Peyer's patch (tissue), 4 donors: ENCODE data around the gene PAEP. TPM values are rescaled to one million over a fixed set of nuclear protein-coding genes. Genes with fewer than 3 reads are reported as not detected.
A peak's percentile ranks its signal among the peaks of the same experiment; 100 is the strongest.

ENCODE experiments used
- DNase-seq, 3 donors: peaks; one replicate each; pipeline ENCODE4 v3.0.0-alpha.2; 2017 to 2019
- H3K27ac ChIP-seq, 4 donors: fragments of 200-600 bp; sonication (generic); one replicate each; pipeline ENCODE4 v1.5.1; 2016 to 2019
- H3K27me3 ChIP-seq, 2 donors: fragments of 200-600 bp; sonication (generic); one replicate each; pipeline ENCODE4 v1.5.1; 2019
- H3K36me3 ChIP-seq, 3 donors: fragments of 200-600 bp; sonication (generic); one replicate each; pipeline ENCODE4 v1.5.1; 2016 to 2019
- H3K4me1 ChIP-seq, 4 donors: fragments of 200-600 bp; sonication (generic); one replicate each; pipeline ENCODE4 v1.5.1; 2016 to 2019
- H3K4me3 ChIP-seq, 4 donors: fragments of 200-600 bp; sonication (generic); 1 replicate in 3 of 4; 2 replicates in 1 of 4; pipeline ENCODE4 v1.5.1; 2016 to 2019; ENCODE audit warnings: mild to moderate bottlenecking in 1 of 4
- H3K9me3 ChIP-seq, 4 donors: fragments of 200-600 bp; sonication (generic); one replicate each; pipeline ENCODE4 v1.5.1; 2016 to 2019; ENCODE audit warnings: mild to moderate bottlenecking in 1 of 4
- POLR2A ChIP-seq, 2 donors: fragments of 450-650 bp; IDR thresholded peaks; one replicate each; pipeline ENCODE4 v1.5.1; 2017; ENCODE audit warnings: antibody characterized with exemption in 2 of 2, mild to moderate bottlenecking in 2 of 2, moderate library complexity in 2 of 2
- total RNA-seq, 4 donors: library from RNA; depleted of rRNA; stranded (reverse); fragments of >200 nt; gene quantifications; one replicate each; pipeline ENCODE4 v1.1.0, GENCODE V29; 2016
- TF ChIP-seq, protein P1 (sequence below), 6 experiments: fragments of 450-650 bp in 4 of 6; fragments of 200-600 bp in 2 of 6; sonication (generic) in 1 of 6; IDR thresholded peaks; one replicate each; pipeline ENCODE4 v1.5.1; 2017 to 2019; ENCODE audit warnings: antibody characterized with exemption in 6 of 6, mild to moderate bottlenecking in 3 of 6, moderate library complexity in 1 of 6

Gene PAEP
- total RNA-seq, 4 donors from 2014 or later, result not detected

GRCh38 chr9:135515083-135515951 is 46.2 kb upstream of the PAEP start:
- peak in 1 of 3 donors; percentile 37 for DNase-seq

DNA sequence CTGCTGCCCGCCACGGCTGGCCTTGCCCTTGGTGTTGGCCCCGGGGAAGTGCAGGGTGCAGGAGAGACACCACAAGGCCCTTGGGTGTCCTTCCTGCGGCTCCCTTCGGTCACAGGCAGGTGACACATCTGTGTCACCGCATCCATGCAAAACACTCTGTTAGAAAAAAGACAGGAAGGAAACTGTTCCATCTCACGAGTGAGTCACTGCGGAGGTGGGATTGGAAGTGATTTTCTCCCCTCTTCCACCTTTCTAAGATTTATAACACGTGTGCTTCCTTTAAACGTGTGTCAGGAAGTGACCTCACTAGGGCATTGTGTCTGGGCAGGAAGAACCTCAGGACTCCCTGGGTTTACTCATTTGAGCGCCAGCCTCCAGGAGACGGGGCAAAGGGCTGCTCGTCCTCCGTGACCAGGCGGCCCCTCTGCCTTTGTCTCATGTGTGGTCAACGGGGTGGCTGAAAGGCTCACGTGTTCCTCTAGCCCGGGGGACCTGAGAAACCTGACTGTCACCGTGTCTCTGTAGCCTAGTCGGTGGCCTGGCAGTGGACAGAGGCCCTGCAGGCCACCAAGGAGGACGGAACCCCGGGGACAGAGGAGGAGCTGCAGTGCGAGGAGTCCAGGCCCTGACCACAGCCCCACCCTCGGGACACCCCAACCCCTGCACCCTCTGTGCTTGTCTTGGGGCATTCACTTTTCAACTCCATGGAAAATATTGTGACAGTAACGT is 45.3 kb upstream of the PAEP start:
- no peak for TF ChIP-seq POLR2A (IDR thresholded peaks at IDR 0.05)
- TF ChIP-seq, protein P1, sequence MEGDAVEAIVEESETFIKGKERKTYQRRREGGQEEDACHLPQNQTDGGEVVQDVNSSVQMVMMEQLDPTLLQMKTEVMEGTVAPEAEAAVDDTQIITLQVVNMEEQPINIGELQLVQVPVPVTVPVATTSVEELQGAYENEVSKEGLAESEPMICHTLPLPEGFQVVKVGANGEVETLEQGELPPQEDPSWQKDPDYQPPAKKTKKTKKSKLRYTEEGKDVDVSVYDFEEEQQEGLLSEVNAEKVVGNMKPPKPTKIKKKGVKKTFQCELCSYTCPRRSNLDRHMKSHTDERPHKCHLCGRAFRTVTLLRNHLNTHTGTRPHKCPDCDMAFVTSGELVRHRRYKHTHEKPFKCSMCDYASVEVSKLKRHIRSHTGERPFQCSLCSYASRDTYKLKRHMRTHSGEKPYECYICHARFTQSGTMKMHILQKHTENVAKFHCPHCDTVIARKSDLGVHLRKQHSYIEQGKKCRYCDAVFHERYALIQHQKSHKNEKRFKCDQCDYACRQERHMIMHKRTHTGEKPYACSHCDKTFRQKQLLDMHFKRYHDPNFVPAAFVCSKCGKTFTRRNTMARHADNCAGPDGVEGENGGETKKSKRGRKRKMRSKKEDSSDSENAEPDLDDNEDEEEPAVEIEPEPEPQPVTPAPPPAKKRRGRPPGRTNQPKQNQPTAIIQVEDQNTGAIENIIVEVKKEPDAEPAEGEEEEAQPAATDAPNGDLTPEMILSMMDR (IDR thresholded peaks at IDR 0.05), result no peak
- H3K4me3 ChIP-seq, result no peak overlapping the region
- H3K36me3 ChIP-seq, result no peaks in the 10 kb centered on the region
- no peak overlapping the region for H3K27ac ChIP-seq
- H3K4me1 ChIP-seq, result no peaks in the 10 kb centered on the region
- no peaks in the 10 kb centered on the region for H3K9me3 ChIP-seq
- H3K27me3 ChIP-seq, result no peaks in the 10 kb centered on the region
- peak in 1 of 3 donors; percentile 32 for DNase-seq

More at GRCh38 chr9:135515083-135515951, 46.2 kb upstream of the PAEP start:
- Histone ChIP-seq H3K36me3 (no peaks in the 10 kb centered on the region), H3K27ac (no peak overlapping the region), H3K4me3 (no peak overlapping the region), H3K27me3 (no peaks in the 10 kb centered on the region), H3K9me3 (no peaks in the 10 kb centered on the region), H3K4me1 (no peaks in the 10 kb centered on the region)
- no peak for TF ChIP-seq POLR2A (IDR thresholded peaks at IDR 0.05)
- TF ChIP-seq, protein P1 (IDR thresholded peaks at IDR 0.05), result no peak

DNA sequence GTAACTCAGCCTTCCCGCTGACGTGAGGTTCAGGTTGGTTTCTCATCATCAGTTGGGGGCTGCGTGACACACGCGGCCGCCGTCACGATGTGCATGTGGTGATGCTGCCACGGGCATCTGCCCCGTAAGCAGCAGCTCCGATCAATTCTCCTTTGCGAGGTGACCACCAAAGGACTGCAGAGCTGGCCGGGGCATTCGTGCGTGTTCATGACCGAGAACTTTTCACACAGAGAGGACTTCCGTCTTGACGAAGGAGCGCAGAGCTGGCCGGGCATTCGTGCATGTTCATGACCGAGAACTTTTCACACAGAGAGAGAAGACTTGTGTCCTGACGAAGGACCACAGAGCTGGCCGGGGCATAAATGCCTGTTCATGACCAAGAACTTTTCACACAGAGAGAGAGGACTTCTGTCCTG is 44.1 kb upstream of the PAEP start:
- no peaks in the 10 kb centered on the region for H3K4me1 ChIP-seq
- no peaks in the 10 kb centered on the region for H3K9me3 ChIP-seq
- TF ChIP-seq, protein P1 (IDR thresholded peaks at IDR 0.05), result no peak
- no peak for TF ChIP-seq POLR2A (IDR thresholded peaks at IDR 0.05)
- no peak overlapping the region for H3K27ac ChIP-seq
- no peaks in the 10 kb centered on the region for H3K36me3 ChIP-seq
- peak in 1 of 3 donors; percentile 36 for DNase-seq
- H3K27me3 ChIP-seq, result no peaks in the 10 kb centered on the region
- no peak overlapping the region for H3K4me3 ChIP-seq

- H3K27me3 ChIP-seq, result no peaks in the 10 kb centered on the region
- DNase-seq, result no peak
These were observed 42.2 kb upstream of the PAEP start for GRCh38 chr9:135519179-135519971.

More at GRCh38 chr9:135519179-135519971, 42.2 kb upstream of the PAEP start:
- Histone ChIP-seq H3K4me1 (no peaks in the 10 kb centered on the region), H3K27ac (no peak overlapping the region), H3K9me3 (no peaks in the 10 kb centered on the region), H3K36me3 (no peaks in the 10 kb centered on the region), H3K4me3 (no peak overlapping the region)
- TF ChIP-seq, protein P1 (IDR thresholded peaks at IDR 0.05), result no peak
- TF ChIP-seq POLR2A (IDR thresholded peaks at IDR 0.05), result no peak
